ENCODE results near the gene GLCCI1.

DNA sequence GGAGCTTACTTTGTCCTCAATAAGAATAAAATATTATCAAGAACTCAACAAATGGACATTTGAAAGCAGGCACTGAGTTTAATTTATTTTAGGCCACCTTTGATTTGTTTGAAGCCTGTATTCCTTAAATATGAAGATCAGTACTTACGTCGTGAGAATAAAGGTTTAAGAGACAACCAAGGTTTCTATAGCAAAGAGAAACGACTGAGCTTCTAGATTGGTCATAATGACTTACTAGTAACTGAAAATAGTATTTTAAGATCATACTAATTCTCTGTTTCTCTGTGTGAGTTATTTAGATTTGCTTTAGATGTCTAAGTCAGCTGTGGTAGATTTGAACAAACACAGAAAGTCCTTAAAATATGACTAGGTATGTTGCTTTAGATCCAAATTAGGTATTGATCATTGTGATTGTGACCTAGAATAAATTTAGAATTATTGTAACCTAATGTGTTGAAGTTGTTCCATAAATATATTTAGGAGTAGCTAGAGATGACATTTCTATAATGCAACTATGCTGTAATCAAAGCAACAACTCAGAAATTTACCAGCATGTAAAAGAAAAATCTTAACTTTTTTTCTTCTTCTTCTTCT lies 2.4 kb upstream of the GLCCI1 start:
- TF ChIP-seq POLR2A (IDR thresholded peaks at IDR 0.05) = no peak
- TF ChIP-seq, protein P1, sequence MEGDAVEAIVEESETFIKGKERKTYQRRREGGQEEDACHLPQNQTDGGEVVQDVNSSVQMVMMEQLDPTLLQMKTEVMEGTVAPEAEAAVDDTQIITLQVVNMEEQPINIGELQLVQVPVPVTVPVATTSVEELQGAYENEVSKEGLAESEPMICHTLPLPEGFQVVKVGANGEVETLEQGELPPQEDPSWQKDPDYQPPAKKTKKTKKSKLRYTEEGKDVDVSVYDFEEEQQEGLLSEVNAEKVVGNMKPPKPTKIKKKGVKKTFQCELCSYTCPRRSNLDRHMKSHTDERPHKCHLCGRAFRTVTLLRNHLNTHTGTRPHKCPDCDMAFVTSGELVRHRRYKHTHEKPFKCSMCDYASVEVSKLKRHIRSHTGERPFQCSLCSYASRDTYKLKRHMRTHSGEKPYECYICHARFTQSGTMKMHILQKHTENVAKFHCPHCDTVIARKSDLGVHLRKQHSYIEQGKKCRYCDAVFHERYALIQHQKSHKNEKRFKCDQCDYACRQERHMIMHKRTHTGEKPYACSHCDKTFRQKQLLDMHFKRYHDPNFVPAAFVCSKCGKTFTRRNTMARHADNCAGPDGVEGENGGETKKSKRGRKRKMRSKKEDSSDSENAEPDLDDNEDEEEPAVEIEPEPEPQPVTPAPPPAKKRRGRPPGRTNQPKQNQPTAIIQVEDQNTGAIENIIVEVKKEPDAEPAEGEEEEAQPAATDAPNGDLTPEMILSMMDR (IDR thresholded peaks at IDR 0.05) = no peak
- no peak for TF ChIP-seq POLR2AphosphoS5 (IDR thresholded peaks at IDR 0.05)
- no peak for TF ChIP-seq EP300 (IDR thresholded peaks at IDR 0.05)
